ENCODE data around the gene ZBTB17. TPM values are rescaled to one million over a fixed set of nuclear protein-coding genes. Genes with fewer than 3 reads are reported as not detected.

The ZBTB17 gene
- total RNA-seq, 1 experiment from 2014 or later: 46.3 TPM

- no peak for TF ChIP-seq CTCF (IDR thresholded peaks at IDR 0.05; ENCODE audit: unreplicated experiment)
- Mint-ChIP-seq H3K27ac (ENCODE audit: low read depth, unreplicated experiment) (no peak overlapping the region), H3K36me3 (ENCODE audit: insufficient read depth, unreplicated experiment) (peaks cover 98% of the 10 kb centered on the region), H3K4me3 (ENCODE audit: unreplicated experiment) (no peak overlapping the region), H3K27me3 (ENCODE audit: insufficient read depth, unreplicated experiment) (no peaks in the 10 kb centered on the region), H3K9me3 (ENCODE audit: unreplicated experiment) (no peaks in the 10 kb centered on the region), H3K4me1 (ENCODE audit: insufficient read depth, unreplicated experiment) (peaks cover 5% of the 10 kb centered on the region)
- DNase-seq (ENCODE audit: unreplicated experiment): no peak
- no TSS peak for BruUV-seq (replicated peaks)
- intact Hi-C loops (cut with micrococcal nuclease): no loop called here
- POLR2A ChIA-PET: interaction anchor here (1.1 kb wide), 1 partner anchor 49 kb away, joined by 4 read pairs; no protein-coding TSS in a partner anchor
- CTCF ChIA-PET: interaction anchor here (0.5 to 1.4 kb wide), 2 partner anchors 11 to 98 kb away, joined by 4 to 5 read pairs; no protein-coding TSS in a partner anchor
These were observed 39.9 kb downstream of the ZBTB17 start for GRCh38 chr1:15936025-15936424.

GRCh38 chr1:15935056-15935950, 40.6 kb downstream of the ZBTB17 start:
- BruUV-seq (replicated peaks): no TSS peak
- TF ChIP-seq CTCF (IDR thresholded peaks at IDR 0.05; ENCODE audit: unreplicated experiment): no peak
- peaks cover 5% of the 10 kb centered on the region for H3K4me1 Mint-ChIP-seq (ENCODE audit: insufficient read depth, unreplicated experiment)
- peaks cover 98% of the 10 kb centered on the region for H3K36me3 Mint-ChIP-seq (ENCODE audit: insufficient read depth, unreplicated experiment)
- ChIA-PET CTCF (interaction anchor here (0.5 kb wide), 1 partner anchor 98 kb away, joined by 4 read pairs; no protein-coding TSS in a partner anchor), POLR2A (interaction anchor here (0.9 kb wide), 1 partner anchor 12 kb away, joined by 4 read pairs; no protein-coding TSS in a partner anchor)
- H3K9me3 Mint-ChIP-seq (ENCODE audit: unreplicated experiment): no peaks in the 10 kb centered on the region
- no peak overlapping the region for H3K27ac Mint-ChIP-seq (ENCODE audit: low read depth, unreplicated experiment)
- DNase-seq (ENCODE audit: unreplicated experiment): no peak
- no peaks in the 10 kb centered on the region for H3K27me3 Mint-ChIP-seq (ENCODE audit: insufficient read depth, unreplicated experiment)
- intact Hi-C loops (cut with micrococcal nuclease): no loop called here
- no peak overlapping the region for H3K4me3 Mint-ChIP-seq (ENCODE audit: unreplicated experiment)

- intact Hi-C loops (cut with micrococcal nuclease): no loop called here
- ChIA-PET CTCF (interaction anchor here (1.0 to 1.5 kb wide), 2 partner anchors 118 to 143 kb away, joined by 3 to 7 read pairs; no protein-coding TSS in a partner anchor), POLR2A (interaction anchor here (0.9 kb wide), 1 partner anchor 11 kb away, joined by 4 read pairs; no protein-coding TSS in a partner anchor)
- no peaks in the 10 kb centered on the region for H3K27me3 Mint-ChIP-seq (ENCODE audit: insufficient read depth, unreplicated experiment)
- TF ChIP-seq CTCF (IDR thresholded peaks at IDR 0.05; ENCODE audit: unreplicated experiment): no peak
- no TSS peak for BruUV-seq (replicated peaks)
- H3K27ac Mint-ChIP-seq (ENCODE audit: low read depth, unreplicated experiment): no peak overlapping the region
- no peak overlapping the region for H3K4me3 Mint-ChIP-seq (ENCODE audit: unreplicated experiment)
- peaks cover 98% of the 10 kb centered on the region for H3K36me3 Mint-ChIP-seq (ENCODE audit: insufficient read depth, unreplicated experiment)
- H3K4me1 Mint-ChIP-seq (ENCODE audit: insufficient read depth, unreplicated experiment): peaks cover 5% of the 10 kb centered on the region
- DNase-seq (ENCODE audit: unreplicated experiment): no peak
- H3K9me3 Mint-ChIP-seq (ENCODE audit: unreplicated experiment): no peaks in the 10 kb centered on the region
These were observed 41.5 kb downstream of the ZBTB17 start for GRCh38 chr1:15934211-15935055.
